LNCaP clone FGC (cell line): ENCODE measurements around the gene APOL4.
A peak's percentile ranks its signal among the peaks of the same experiment; 100 is the strongest.

ENCODE experiments used
- DNase-seq: peaks from one replicate; pipeline ENCODE4 v3.0.0-alpha.2; 2011; ENCODE audit warnings: low read depth
- H3K4me3 ChIP-seq: 2 replicates; pipeline ENCODE4 v1.5.1; 2011; ENCODE audit warnings: mild to moderate bottlenecking, low read depth, low read length, control low read depth
- TF ChIP-seq, protein P1 (sequence below): IDR thresholded peaks from 2 replicates; pipeline ENCODE4 v1.5.1; 2012; ENCODE audit warnings: mild to moderate bottlenecking; ENCODE audit not compliant: control insufficient read depth, insufficient read depth; ENCODE audit errors: extremely low read depth

The APOL4 gene

GRCh38 chr22:36223504-36223903, 21.9 kb upstream of the APOL4 start:
- TF ChIP-seq, protein P1, sequence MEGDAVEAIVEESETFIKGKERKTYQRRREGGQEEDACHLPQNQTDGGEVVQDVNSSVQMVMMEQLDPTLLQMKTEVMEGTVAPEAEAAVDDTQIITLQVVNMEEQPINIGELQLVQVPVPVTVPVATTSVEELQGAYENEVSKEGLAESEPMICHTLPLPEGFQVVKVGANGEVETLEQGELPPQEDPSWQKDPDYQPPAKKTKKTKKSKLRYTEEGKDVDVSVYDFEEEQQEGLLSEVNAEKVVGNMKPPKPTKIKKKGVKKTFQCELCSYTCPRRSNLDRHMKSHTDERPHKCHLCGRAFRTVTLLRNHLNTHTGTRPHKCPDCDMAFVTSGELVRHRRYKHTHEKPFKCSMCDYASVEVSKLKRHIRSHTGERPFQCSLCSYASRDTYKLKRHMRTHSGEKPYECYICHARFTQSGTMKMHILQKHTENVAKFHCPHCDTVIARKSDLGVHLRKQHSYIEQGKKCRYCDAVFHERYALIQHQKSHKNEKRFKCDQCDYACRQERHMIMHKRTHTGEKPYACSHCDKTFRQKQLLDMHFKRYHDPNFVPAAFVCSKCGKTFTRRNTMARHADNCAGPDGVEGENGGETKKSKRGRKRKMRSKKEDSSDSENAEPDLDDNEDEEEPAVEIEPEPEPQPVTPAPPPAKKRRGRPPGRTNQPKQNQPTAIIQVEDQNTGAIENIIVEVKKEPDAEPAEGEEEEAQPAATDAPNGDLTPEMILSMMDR: no peak
- DNase-seq: no peak
- no peak overlapping the region for H3K4me3 ChIP-seq

DNA sequence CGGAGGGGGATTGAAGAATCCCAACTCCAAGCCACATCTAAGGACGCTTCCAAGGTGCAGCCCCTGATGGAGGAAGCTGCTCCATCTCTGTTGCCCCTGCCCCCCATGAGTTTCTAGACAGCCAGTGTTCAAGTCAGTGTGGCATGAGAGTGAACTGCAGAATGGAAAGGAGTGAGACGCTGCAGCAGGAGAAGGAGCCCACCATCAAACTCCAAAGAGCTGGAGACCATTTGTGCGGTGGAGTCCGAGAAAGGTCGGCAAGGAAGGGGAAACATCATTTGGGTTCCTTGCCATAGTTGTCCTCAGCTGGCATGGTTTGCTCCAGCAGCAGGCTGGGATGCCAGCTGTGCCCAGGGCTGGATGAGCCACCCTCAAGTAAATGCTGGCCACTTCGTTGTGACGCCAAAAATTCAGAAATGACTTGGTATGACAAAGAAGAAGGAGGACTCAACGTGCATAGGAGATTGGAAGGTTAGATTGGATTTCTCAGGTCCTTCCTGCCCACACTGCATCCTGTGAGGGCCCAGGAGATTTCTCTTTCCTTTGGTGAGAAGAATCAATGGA, 21.4 kb upstream of the APOL4 start:
- H3K4me3 ChIP-seq: no peak overlapping the region
- DNase-seq: no peak
- TF ChIP-seq, protein P1: no peak

DNA sequence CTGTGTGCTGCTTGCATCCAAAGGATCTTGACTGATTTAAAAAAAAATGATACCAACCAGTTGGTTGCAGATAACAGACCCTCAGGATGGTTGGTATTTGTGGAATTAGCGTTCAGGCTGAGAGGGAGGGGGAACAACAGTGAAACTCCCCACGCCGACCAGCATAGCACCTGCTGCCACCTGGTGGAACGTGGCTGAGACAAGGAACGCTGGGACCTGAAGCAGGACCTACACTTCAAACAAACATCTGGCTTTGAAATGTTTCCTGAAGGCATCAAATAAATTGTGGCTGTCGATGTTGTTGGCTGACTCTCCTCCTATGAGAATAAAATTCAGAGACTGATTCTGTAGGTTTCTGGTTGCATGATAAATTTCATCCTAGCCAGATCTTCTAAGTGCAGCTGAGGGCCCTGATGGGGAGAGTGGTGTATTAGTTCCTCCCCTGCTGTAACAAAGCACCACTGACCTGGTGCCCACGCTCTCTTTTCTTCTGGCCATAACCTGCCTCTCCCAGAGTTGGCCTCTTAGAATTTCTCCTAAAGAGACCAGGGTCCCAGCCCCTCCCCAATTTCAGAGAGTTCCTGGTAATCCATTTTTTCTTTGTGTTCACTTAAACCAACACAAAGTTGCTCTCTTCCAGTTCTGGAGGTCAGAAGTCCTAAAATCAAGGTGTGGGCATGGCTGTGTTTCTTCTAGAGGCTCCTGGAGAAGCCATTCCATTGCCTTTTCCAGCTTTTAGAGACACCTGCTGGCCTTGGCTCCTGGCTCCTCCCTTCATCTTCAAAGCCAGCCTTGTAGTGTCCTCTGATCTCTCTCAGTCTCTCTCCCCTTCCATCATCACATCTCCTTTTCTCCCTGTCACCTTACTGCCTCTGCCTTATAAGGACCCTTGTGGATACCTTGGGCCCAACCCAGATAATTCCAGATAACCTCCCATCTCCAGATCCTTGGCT, 20.5 kb upstream of the APOL4 start:
- no peak overlapping the region for H3K4me3 ChIP-seq
- no peak for DNase-seq
- TF ChIP-seq, protein P1: peak; percentile 81

DNA sequence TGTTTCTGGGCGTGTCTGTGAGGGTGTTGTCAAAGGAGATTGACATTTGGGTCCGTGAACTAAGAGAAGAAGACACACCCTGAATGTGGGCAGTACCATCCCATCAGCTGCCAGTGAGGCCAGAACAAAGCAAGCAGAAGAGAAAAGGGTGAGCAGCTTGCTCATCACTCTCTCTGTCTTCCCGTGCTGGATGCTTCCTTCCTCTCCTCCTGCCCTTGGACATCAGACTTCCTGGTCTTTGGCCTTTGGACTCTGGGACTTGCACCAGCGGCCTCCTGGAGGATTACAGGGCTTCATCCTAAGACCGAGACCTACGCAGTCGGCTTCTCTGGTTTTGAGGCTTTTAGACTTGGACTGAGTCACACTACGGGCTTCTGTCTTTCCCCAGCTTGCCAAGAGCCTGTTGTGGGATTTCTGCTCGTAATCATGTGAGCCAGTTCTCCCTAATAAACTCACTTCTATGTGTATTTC, 18.9 kb upstream of the APOL4 start:
- TF ChIP-seq, protein P1: no peak
- no peak overlapping the region for H3K4me3 ChIP-seq
- DNase-seq: no peak

DNA sequence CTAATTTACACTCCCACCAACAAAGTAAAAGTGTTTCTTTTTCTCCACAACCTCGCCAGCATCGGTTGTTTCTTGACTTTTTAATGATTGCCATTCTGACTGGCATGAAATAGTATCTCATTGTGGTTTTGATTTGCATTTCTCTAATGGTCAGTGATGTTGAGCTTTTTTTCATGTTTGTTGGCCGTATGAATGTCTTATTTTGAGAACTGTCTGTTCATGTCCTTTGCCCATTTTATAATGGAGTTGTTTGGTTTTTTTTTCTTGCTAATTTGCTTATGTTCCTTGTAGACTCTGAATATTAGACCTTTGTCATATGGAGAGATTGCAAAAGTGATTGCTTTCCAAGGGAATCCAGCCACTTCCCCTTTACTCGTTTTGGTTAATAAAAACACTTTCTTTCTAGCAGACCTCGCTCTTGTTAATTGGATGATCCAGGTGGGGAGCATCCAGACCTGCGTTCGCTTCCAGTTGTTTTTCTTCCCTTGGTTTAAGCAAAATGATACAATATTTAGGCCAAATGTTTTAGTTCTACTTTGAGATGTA, 17.1 kb upstream of the APOL4 start:
- TF ChIP-seq, protein P1: no peak
- H3K4me3 ChIP-seq: no peak overlapping the region
- no peak for DNase-seq

DNA sequence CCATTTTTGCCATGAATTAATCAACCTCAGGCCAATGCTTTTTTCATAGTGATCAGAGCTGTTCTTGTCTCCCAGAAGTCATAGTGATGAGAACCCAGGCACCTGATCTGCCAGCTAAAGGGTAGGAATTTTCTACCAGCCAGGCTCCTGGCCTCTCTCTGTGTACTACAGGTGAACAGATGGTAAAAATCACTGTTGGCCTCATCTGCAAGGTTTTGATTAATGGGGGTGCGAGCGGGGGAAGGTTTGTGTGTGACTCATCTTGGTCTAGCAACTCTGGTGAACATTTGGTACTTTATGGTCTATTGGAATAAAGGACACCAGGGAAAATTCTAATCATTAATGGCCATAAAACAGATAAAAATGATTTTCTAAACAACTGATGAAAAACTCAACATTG, 14.4 kb upstream of the APOL4 start:
- TF ChIP-seq, protein P1: no peak
- no peak overlapping the region for H3K4me3 ChIP-seq
- DNase-seq: no peak
